ENCODE measurements around the gene TUBB3.
"Not testable (repeated sequence)": the region's sequence is repeated elsewhere in the genome, so short reads cannot be mapped to it uniquely, and the experiment has no call there.

Gene TUBB3

GRCh38 chr16:89918453-89919347 is 4.4 kb upstream of the TUBB3 start, which contains the start of gene MC1R:
TSS of gene MC1R (plus strand) at chr16:89918862. CDS start at chr16:89919259, 397 bp downstream.
- no peak for DNase-seq (ENCODE audit: low read depth in 2 of 2)

GRCh38 chr16:89919535-89920406 is 3.4 kb upstream of the TUBB3 start:
- no peak for DNase-seq (ENCODE audit: low read depth in 2 of 2)

- no peak for DNase-seq (ENCODE audit: low read depth in 2 of 2)
These were observed 2.4 kb upstream of the TUBB3 start for GRCh38 chr16:89920723-89921122.

- no peak for DNase-seq (ENCODE audit: low read depth in 2 of 2)
These were observed 1.9 kb upstream of the TUBB3 start for GRCh38 chr16:89921131-89921701.

- no peak for DNase-seq (ENCODE audit: low read depth in 2 of 2)
These were observed 1.3 kb upstream of the TUBB3 start for GRCh38 chr16:89921702-89922476.

GRCh38 chr16:89922477-89922883 is 662 bp upstream of the TUBB3 start:
- peak in 1 of 2 donors; percentile 45 for DNase-seq (ENCODE audit: low read depth in 2 of 2)

GRCh38 chr16:89923640-89924296 is 626 bp downstream of the TUBB3 start:
- no peak for DNase-seq (ENCODE audit: low read depth in 2 of 2)

GRCh38 chr16:89924297-89924924 is 1.3 kb downstream of the TUBB3 start:
- no peak for DNase-seq (ENCODE audit: low read depth in 2 of 2)

GRCh38 chr16:89924925-89925307 is 1.8 kb downstream of the TUBB3 start:
- no peak for DNase-seq (ENCODE audit: low read depth in 2 of 2)

- DNase-seq (ENCODE audit: low read depth in 2 of 2), result no peak
These were observed 2.5 kb downstream of the TUBB3 start for GRCh38 chr16:89925596-89926079.

GRCh38 chr16:89931305-89931896 is 8.3 kb downstream of the TUBB3 start:
- DNase-seq (ENCODE audit: low read depth in 2 of 2), result no peak

GRCh38 chr16:89931964-89932363 is 8.8 kb downstream of the TUBB3 start:
- DNase-seq (ENCODE audit: low read depth in 2 of 2), result no peak

- DNase-seq (ENCODE audit: low read depth in 2 of 2), result not testable (repeated sequence)
These were observed 10.9 kb downstream of the TUBB3 start for GRCh38 chr16:89934019-89934418.

- no peak for DNase-seq (ENCODE audit: low read depth in 2 of 2)
These were observed 11.7 kb downstream of the TUBB3 start for GRCh38 chr16:89934611-89935553.

GRCh38 chr16:89935620-89936019 is 12.5 kb downstream of the TUBB3 start:
- not testable (repeated sequence) for DNase-seq (ENCODE audit: low read depth in 2 of 2)

- DNase-seq (ENCODE audit: low read depth in 2 of 2), result no peak
These were observed 12.9 kb downstream of the TUBB3 start for GRCh38 chr16:89936034-89936433.

GRCh38 chr16:89936508-89936907 is 13.4 kb downstream of the TUBB3 start:
- no peak for DNase-seq (ENCODE audit: low read depth in 2 of 2)

- DNase-seq (ENCODE audit: low read depth in 2 of 2), result no peak
These were observed 13.8 kb downstream of the TUBB3 start for GRCh38 chr16:89936981-89937380.

Measured in stimulated activated CD8-positive, alpha-beta memory T cell treated with anti-CD3 and anti-CD28 coated beads, Interleukin-15, amount 100 ng/mL, for 48 hours (primary cell).